Testis (tissue), 2 donors: ENCODE results near the gene GTF3C5.

ENCODE experiments used
- POLR2A ChIP-seq: fragments of 450-650 bp; IDR thresholded peaks from one replicate; pipeline ENCODE4 v1.6.1; 2017; ENCODE audit warnings: antibody characterized with exemption, mild to moderate bottlenecking, moderate library complexity
- TF ChIP-seq, protein P1 (sequence below), 3 experiments: fragments of 450-650 bp in 2 of 3; fragments of 200-600 bp in 1 of 3; sonication (generic) in 1 of 3; IDR thresholded peaks; one replicate each; pipeline ENCODE4 v1.5.1; 2016 to 2019; ENCODE audit warnings: antibody characterized with exemption in 3 of 3, mild to moderate bottlenecking in 2 of 3, moderate library complexity in 1 of 3

DNA sequence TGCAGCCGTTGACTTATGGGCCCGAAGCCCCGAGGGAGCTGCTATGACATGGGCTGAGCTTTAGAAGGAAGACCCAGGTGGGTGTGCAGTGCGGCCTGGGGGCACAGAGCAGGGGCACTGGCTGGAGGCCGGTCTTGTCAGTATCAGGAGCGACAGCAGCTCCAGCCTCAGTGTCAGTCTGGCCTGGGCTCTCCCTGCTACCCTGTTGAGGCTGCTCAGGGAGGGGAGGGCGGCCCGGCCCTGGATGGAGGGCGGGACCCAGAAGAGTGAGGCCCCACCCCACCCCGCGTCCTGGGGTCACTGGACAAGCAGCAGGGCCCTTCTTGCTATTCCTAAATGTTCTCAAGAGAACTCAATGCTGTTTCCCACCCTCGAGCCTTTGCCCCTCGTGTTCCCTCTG, 34.3 kb upstream of the GTF3C5 start:
- TF ChIP-seq, protein P1, sequence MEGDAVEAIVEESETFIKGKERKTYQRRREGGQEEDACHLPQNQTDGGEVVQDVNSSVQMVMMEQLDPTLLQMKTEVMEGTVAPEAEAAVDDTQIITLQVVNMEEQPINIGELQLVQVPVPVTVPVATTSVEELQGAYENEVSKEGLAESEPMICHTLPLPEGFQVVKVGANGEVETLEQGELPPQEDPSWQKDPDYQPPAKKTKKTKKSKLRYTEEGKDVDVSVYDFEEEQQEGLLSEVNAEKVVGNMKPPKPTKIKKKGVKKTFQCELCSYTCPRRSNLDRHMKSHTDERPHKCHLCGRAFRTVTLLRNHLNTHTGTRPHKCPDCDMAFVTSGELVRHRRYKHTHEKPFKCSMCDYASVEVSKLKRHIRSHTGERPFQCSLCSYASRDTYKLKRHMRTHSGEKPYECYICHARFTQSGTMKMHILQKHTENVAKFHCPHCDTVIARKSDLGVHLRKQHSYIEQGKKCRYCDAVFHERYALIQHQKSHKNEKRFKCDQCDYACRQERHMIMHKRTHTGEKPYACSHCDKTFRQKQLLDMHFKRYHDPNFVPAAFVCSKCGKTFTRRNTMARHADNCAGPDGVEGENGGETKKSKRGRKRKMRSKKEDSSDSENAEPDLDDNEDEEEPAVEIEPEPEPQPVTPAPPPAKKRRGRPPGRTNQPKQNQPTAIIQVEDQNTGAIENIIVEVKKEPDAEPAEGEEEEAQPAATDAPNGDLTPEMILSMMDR (IDR thresholded peaks at IDR 0.05), result no peak
- no peak for TF ChIP-seq POLR2A
